ENCODE data around the gene ZNF512B.

ZNF512B gene

DNA sequence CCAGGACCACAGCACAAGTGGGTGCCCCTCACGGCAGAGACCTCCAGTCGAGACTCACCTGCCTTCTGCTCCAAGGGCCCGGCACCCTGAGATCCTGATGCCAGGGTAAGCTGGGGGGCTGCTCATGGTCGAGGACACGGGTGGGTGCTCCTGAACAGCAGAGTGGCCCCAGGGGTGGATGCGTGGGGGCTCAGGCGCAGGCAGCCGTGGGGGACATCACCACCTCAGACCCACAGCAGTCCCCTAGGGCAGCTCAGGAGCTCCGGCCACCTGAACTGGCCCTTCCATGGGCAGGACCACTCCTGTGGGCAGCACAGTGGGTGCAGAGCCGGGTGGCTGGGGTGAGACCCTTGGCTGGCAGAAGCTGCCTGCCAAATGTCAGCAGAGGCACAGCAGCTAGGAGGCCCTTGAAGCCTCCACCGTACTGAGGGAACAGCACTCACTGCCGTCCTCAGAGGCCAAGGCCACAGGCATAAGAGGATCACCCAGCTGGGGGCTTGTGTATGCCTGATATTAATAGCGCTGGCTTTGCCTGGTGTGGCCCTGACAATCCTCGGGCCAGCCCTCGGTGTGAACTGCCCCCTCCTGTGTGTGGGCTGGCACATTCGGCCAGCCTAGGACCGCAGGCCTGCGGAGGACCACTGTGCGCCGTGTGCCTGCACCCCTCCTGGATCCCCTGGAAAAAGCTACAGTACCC is 18.9 kb downstream of the ZNF512B start:
- no peak for DNase-seq (ENCODE audit: low read depth)

DNA sequence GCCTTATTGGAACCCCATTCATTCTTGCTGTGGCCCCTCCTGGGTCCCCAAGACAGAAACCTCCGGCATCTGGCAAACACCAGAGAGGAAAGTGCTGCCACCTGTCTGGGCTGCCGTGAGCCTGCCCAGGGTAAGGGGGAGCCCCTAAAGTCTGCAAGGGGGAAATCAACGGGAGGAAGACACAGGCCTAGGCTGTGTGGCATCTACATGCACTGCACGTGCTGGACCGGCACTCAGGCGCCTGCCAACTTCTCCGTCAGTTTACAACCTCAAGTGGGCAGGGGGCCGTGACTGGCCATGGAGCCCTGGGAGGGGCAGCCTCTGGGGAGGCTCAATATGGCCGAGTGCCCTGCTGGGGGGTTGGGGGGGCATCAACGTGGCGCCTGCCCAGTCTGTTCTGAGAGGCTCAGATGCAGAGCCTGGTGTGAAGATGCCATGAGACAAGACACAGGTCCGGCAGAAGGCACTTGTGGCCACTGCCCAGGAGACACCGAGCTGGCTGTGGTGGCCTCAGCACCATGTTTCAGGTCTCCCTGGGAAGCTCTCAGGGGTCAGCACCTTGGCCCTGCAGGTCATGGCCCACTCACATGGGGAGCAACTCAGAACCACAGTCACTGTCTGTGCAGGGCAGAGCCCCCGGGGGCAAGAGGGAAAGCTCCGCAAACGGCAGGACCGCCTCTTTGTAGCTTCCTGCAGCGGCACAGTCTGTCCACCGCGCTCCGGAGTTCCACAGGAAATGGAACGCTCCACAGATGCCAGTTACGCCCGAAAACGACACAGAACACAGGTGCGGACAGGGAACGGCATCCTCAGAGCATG is 21.9 kb downstream of the ZNF512B start:
- DNase-seq (ENCODE audit: low read depth): no peak

DNA sequence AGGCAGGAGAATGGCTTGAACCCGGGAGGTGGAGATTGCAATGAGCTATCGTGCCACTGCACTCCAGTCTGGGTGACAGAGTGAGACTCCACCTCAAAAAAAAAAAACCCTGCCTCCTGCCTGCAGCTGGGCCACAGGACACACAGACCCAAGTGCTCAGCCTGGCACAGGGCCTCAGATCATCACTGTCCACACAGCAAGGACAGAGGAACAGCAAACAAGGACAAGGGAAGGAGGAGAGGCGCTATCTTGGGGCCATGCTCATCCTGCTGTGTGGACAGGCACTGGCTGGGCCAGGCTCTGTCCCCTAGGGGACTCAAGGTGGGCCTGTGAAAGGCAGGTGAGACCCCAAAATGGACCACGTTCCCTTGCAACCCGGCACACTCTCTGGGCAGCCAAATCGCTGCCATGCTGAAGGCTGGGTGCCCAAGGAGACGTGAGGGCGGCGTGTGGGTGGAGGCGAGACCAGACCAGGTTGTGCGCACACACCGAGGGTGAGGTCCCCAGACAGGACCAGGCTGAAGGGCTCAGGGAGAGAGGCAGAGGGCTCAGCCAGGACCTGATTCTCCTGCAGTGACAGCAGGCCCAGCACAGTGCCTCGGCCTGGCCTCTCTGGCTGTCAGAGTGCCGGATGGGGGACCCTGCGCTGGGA is 22.6 kb downstream of the ZNF512B start:
- no peak for DNase-seq (ENCODE audit: low read depth)

DNA sequence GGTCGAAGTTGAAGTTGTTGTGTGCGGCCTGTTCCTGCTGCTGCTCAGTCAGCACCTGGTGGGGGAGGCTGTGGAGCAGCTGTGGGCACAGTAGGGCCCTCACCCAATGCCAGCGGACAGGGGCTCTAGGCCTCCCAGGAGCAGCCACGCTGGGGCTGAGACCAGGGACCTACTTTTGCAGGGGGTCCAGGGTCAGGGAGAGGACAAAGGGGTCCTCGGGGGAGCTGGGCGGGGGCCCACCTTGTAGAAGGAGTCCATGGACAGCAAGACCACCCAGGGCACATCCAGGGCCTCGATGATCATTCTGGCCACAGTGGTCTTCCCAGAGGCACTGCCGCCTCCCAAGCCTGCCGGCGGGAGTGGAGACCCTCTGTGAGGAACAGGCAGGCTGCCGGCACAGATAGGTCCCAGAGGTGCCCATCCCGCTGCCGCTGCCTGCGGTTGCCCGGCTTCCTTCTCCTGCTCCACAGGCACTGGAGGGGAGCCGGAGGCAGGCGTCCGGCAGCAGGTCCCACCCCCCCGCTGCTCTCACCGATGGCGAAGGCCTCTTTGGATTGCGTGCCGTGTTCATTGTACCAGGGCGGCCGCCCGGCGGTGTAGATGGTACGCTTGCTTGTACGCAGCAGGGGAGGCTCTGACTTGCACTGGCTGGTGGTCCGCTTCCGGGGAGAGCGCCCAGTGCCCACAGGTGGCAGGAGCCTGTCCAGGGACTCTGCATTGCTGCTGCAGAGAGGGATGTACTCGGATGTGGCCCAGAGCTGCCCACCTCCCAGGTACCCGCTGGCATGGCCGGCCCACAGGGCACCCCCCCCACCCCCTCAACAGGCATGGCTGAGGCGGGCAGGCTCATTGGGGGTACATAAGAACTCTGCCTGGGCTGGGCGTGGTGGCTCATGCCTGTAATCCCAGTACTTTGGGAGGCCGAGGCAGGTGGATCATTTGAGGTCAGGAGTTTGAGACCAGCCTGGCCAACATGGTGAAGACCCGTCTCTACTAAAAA is 23.5 kb downstream of the ZNF512B start:
- no peak for DNase-seq (ENCODE audit: low read depth)

DNA sequence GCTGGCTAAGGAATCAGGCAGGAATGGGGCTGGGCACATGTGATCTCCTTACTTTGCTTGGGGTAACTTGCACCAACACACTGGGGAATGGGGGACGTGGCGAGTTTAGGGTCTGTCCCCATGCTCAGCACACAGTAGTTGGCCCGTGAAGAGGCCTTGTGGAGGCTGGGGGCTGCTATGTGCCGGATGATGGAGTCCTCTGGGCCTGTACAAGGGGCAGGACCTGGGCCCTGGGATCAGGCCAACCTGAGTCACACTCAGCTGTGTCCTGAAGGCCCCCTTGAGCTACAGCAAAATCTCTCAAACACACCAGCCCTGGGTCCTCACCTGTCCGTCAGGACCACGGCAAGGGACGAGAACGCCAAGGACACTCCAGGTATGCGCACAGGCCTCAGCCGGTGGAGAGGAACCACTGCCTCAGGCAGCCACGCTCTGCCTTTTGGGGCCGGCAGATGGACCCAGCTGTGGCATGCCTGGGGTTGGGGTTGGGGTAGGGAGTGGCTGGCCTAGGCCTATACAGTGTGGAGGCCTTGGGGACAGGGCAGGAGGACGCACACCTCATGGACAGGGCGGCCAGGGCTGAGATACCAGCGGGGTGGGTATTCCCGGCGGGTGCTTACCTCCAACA is 24.6 kb downstream of the ZNF512B start:
- DNase-seq (ENCODE audit: low read depth): no peak

DNA sequence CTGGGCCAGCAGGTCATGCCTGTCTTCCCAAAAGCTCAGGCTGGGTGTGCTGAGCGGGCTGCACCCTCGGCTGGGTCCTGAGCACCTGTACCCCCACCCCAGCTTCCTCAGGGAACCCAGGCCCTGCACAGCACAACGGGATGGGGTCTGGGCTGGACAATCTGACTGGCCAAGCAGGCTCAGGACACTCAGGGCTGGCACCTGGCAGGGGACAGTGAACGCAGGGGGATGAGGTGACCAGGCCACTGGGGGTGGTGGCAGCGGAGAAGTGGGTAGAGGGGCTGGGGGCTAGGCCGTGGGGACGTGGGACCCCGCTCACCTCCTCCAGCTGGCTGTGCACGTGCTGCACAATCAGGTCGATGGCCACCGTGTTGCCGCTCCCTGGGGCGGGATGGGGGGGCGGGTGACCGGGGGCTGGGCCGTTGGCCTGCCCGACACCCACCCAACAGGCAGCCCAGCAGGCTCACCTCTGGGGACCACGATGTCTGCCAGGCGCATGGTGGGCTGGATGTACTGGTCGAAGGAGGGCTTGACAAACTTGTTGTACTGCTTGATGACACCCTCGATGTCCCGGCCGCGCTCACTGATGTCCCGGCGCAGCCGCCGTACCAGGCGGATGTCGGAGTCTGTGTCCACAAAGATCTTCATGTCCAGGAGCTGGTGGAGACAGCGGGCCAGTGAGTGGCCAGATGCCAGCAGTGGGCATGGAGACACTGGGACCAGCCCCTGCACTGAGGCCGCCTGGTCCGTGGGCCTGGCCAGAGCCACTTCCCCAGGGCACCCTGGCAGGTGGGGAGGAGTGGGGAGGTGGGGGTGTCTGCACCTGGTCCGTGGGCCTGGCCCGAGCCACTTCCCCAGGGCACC is 25.4 kb downstream of the ZNF512B start:
- no peak for DNase-seq (ENCODE audit: low read depth)

DNA sequence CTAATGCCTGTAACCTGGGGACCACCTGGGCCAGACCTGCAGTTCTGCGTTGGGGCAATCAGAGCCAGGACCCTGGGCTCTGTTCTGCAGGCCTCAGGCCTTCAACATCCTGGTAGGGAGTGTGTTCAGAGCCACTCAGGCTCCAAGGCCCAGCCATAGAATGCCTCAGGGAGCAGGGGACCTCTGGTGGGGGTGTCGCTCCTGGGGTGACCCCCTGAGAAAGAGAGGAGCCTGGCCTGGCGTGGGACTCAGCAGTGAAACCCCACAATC is 26.0 kb downstream of the ZNF512B start:
- DNase-seq (ENCODE audit: low read depth): no peak

DNA sequence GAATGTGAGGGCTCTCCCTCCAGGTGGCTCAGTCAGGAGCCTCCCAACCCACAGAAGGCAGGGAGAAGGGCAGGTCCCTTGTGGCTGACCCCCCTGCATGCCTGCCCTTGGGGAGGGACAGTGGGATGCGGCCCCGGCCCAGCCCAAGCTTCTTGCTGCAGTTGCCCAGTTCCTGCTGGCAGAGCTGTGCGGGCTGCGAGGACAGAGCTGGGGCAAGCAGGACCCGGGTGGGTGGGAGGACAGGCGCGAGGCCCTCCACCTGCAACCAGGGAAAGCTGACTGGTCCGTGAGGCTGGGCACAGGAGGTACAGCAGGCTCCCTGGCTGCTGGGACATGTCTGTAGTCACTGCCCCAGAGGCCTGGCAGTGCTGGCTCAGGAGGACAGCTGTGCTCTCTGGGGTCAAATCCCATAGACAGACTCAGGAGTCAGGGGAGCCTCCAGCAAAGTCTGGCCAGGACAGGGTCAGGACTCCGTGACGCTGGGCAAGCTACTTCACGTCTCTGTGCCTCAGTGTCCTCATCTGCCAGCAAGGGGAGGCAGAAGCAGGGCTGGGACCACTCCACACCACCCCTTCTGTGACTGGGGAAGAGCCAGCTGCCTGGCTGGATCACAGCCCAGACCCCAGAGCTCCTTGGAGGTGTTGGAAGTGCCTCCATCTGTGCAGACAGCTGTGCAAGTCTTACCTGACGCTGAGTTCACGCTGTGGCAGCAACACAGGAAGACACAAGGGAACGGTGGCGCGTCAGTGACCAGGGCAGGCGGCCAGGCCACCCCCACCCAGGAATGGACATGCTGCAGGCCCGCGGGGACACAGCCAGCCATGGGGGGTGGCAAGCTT is 26.5 kb downstream of the ZNF512B start:
- DNase-seq (ENCODE audit: low read depth): no peak

DNA sequence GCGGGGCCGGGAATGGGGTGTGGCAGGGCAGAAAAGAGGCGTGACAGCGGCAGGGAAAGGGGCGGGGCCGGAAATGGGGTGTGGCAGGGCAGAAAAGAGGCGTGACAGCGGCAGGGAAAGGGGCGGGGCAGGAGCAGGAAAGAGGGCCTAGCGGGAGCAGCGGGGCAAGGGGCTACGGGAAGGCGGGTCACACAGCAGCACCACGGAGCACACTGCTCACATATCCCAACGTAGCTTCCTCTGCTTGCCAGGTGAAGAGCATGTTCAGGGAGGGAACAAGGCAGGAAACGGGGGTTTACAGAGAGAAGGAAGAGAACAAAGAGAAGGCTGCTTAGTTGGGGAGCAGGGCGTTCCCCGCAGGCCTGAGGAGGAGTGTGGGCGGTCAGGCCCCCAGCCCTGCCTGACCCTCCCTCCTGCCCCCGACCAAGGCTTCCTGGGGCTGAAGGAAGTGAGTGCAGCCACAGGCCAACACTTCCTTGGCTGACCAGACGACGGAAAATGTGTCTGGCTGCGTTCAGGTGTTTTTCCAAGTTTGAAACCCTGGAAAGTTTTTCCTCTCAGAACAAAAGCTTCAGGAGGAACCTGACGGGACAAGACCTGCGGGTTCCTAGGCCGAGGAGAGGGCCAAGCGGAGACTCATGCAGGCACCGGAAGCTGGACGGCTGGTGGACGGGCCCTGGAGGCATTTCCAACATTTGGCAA is 27.3 kb downstream of the ZNF512B start:
- no peak for DNase-seq (ENCODE audit: low read depth)

DNA sequence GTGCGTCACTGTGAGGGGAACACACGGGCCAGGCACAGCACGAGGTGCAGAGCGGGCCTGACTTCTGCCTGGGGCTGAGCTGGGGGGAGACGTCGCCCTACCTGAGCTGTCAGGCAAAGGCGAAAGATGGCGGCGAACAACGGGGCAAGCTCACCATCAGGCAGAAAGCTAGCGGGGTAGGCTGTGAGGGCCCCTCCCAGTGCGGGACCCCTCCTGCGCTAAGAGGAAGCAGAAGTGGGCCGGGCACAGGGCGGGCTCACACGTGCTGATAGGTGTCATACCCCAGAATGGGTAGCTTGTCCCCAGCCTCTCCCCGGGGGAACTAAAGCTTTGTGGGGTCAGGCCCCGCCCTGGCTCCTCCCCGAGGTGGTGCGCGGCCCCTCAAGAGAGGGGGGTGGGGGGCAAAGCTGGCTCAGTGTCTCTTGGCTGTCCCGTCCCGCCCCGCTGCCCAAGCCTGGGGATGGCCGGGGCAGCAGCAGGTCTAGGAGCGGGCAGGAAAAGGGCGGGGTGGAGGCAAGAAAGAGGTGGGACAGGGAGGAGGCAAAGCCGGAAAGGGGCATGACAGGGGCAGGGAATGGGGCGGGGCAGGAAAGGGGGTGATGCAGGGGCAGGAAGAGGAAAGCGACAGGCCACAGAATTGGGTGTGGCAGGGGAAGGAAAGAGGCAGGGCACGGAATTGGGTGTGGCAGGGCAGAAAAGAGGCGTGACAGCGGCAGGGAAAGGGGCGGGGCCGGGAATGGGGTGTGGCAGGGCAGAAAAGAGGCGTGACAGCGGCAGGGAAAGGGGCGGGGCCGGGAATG is 28.2 kb downstream of the ZNF512B start:
- DNase-seq (ENCODE audit: low read depth): peak; percentile 52

DNA sequence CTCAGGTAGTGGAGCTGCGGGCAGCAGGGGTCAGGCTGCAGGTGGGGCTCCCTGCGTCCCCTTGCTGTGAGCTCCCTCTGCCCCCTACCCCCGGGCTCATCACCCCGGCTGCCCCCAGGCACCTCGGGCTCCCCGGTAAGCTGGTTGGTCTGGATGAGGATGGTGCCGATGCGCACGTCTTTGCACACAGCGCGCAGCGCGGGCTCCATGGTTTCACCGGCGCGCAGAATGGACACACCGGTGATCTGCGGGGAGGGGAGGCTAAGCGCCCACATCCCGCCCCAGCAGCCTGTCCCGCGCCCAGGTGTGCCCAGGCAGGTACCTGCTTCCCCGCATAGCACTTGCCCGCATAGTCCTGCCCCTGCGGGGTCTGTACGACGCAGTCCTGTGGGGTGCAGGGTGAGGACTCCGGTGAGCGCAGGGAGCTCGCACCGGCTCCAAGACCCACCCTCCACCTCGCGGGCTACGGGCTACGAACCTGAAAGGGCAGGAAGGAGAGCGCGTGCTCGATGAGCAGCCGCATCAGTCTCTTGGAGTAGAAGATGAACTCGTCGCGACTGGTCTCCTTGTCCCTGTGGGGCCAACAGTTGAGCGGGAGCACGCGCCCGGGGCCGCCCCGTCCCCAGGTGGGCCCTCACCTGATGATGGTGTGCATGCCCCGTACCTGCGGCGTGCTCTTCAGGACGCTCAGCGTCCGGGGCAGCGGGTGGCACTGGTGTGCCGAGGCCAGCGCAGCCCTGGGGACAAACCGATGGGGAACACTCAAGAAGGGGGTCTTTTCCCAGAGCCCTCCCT is 29.1 kb downstream of the ZNF512B start:
- DNase-seq (ENCODE audit: low read depth): no peak

DNA sequence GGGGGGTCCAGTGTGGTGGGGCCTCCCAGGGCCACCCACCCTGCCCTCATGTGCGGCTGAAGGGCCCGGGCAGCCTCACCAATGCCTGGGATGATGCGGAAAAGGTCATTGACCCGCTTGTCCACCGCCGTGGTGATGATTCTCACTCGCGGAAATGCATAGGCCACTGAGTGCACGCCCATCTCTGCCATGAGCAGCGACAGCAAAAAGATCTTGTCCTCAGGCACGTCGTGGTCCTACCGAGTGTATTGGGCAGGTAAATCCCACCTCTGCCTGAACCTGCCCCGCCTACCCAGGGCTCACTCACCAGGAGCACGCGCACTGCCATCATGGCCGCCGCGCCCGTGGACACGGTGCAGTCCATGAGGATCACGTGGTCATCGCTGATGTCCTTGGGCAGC is 29.7 kb downstream of the ZNF512B start:
- no peak for DNase-seq (ENCODE audit: low read depth)

DNA sequence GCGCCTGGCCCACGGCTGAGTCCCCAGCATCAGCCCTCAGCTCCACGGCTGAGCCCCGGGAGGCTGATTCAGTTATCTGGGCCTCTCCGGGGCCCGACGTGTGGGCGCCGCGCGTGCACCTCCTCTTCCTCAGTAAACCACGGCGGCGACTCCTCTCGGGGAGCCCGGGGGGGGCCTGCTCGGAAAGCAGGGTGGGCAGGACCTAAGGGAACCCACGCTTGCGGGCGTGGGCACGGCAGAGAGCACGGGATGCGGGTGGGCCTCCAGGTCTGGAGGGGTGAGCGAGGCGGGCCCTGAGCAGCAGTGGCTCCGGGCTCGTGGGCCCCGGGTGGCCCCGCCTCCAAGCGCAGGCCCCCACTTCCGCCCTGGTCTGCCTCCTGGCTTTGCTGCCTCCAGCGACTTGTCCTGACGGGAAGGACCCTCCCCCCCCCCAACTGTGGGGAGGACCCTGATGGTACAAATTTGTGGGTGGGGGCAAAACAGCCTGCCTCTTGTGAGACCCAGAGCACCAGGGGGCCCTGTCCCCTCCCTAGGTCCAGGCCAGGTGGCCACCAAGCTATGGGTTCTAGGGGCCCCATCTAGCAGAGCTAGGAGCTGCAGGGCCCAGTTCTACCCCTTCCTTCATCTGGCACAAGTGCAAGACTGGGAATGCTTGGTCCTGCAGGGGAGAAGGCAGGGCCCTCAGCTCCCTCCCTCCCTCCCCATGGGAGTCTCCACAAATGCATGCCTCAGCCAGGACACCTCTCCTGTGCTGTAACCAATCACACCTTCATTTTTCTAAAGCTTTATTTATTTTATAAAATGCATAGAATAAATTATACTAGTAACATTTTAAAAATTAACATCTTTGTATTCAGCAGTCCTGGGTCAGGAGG is 30.4 kb downstream of the ZNF512B start:
- DNase-seq (ENCODE audit: low read depth): no peak

DNA sequence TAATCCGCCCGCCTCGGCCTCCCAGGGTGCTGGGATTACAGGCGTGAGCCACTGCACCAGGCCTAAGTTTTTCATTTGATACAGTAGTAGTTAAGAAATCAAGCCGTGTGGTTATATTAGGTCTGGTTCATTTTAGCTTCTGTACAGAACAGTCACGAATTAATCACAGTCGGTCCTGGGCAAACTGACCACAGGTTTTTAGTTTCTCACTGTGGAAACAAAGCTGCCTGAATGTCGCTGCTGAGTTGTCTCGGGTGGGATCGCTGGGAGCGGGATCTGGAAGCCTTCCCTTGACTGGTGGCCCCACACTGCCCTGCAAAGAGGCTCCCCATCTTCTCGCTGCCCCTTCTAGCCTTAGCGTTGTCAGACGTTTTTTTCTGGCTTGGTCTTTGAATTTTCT is 32.1 kb downstream of the ZNF512B start:
- no peak for DNase-seq (ENCODE audit: low read depth)

DNA sequence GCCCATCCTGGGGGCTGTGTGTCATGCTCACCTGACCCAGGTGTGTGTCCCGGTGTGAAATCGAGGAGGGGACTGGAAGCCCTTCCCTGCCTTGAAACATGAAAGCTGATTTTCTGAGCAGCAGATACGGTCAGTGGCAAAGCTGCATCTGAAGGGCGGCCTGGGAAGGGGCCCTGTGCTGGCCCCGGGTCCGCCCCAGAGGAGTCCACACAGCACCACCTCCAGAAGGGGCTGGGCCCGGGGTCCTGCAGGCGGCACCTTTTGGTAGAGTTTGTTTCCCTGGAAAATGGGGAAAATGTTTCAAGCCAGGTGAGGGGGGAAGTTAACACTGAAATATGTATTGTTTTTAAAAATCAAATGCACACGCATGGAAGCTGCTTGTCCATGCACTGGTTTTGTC is 34.3 kb downstream of the ZNF512B start:
- no peak for DNase-seq (ENCODE audit: low read depth)

DNA sequence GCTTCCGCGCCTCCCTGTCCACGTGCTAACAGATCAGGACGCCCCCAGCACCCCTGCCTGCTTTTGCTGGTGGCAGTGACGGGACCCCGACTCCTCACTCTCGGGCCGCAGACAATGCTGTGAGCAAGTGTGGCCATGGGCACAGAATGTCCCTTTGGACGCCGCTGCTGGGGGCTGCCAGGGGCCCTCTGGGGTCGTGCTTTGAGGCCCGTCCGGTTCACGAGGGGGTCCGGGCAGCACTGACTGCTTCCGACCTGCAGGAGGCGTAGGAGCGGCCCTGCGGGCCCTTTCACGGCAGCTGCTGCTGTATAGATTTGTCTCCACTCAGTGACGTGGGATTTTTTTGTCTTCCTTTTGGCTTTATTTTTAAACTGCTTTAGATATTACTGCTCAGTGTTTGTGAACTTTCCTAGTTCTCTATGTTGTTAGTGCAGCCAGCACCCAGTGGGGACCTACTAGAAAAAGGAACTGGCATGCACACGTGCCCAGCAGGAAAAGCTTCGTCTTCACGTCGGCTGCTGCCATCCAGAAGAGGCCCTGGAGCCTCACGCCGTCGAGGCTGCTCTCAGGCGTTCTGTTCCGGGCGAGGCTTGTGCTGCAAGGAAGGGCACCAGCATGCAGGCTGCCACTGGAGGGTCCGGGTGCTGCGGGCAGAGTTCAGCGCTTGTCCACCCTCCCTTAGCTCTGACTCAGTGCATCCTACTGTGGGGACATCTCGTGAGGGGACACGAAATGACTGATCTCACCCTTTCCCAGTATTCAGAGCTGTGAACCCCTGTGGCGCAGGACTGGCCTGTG is 35.3 kb downstream of the ZNF512B start:
- DNase-seq (ENCODE audit: low read depth): no peak

Measured in activated gamma-delta T cell treated with anti-CD3 and anti-CD28 coated beads, Interleukin-2, amount 50 U/mL, for 16 hours (primary cell).